NCI-H2171 treated with DMSO at 0.1 percent for 48 hours (cell line): ENCODE measurements around the gene MCEE.
A peak's percentile ranks its signal among the peaks of the same experiment; 100 is the strongest.

Source experiments
- DNase-seq: peaks from one replicate; lab custom pipeline; 2025; lab: John Stamatoyannopoulos, UW

The MCEE gene

GRCh38 chr2:71082402-71083252 lies 47.4 kb downstream of the MCEE start:
- no peak for DNase-seq

- DNase-seq, result no peak
Observed at GRCh38 chr2:71078624-71079023, 51.4 kb downstream of the MCEE start.

- DNase-seq, result no peak
Observed at GRCh38 chr2:71074893-71075395, 55.1 kb downstream of the MCEE start.

GRCh38 chr2:71073475-71073874 lies 56.6 kb downstream of the MCEE start:
- DNase-seq, result no peak

GRCh38 chr2:71072492-71072891 lies 57.5 kb downstream of the MCEE start:
- DNase-seq, result no peak

- DNase-seq, result no peak
Observed at GRCh38 chr2:71071681-71072398, 58.2 kb downstream of the MCEE start.

GRCh38 chr2:71070294-71071093 lies 59.5 kb downstream of the MCEE start:
- DNase-seq, result no peak

- no peak for DNase-seq
Observed at GRCh38 chr2:71069376-71069775, 60.7 kb downstream of the MCEE start.

- peak; percentile 96 for DNase-seq
Observed at GRCh38 chr2:71068218-71069035, 61.6 kb downstream of the MCEE start, which contains the start of gene NAGK. TSS of gene NAGK (plus strand) at chr2:71068648. CDS start at chr2:71068684, 36 bp downstream.

- DNase-seq, result no peak
Observed at GRCh38 chr2:71067567-71068217, 62.3 kb downstream of the MCEE start.

- no peak for DNase-seq
Observed at GRCh38 chr2:71066856-71067255, 63.2 kb downstream of the MCEE start.

GRCh38 chr2:71064754-71065621 lies 65.0 kb downstream of the MCEE start:
- DNase-seq, result no peak

- DNase-seq, result no peak
Observed at GRCh38 chr2:71064110-71064611, 65.9 kb downstream of the MCEE start.

GRCh38 chr2:71063216-71063615 lies 66.8 kb downstream of the MCEE start:
- no peak for DNase-seq

- no peak for DNase-seq
Observed at GRCh38 chr2:71060871-71061270, 69.2 kb downstream of the MCEE start.

- no peak for DNase-seq
Observed at GRCh38 chr2:71060211-71060610, 69.8 kb downstream of the MCEE start.
